ENCODE measurements around the gene GSK3A.

GRCh38 chr19:42188665-42189064, 53.7 kb downstream of the GSK3A start:
- no peak for TF ChIP-seq CTCF (conservative IDR thresholded peaks at IDR 0.05; ENCODE audit: low read depth, low read length)
- no peak for TF ChIP-seq EZH2 (IDR thresholded peaks at IDR 0.05; ENCODE audit: borderline replicate concordance, low read depth, low read length, poor library complexity, severe bottlenecking)
